Upper lobe of left lung (tissue), 6 donors: ENCODE results near the gene EXOC7. TPM values are rescaled to one million over a fixed set of nuclear protein-coding genes. Genes with fewer than 3 reads are reported as not detected.

ENCODE experiments used
- ATAC-seq, 2 donors: fragments of 200-7000 bp; cut with Tn5 transposase; one replicate each; pipeline ENCODE4 v1.9.1; 2022; ENCODE audit warnings: mild to moderate bottlenecking in 2 of 2, moderate library complexity in 2 of 2; ENCODE audit not compliant: low FRiP score in 2 of 2
- DNase-seq, 2 donors: peaks; one replicate each; pipeline ENCODE4 v3.0.0-alpha.2; 2019 to 2020
- H3K27ac ChIP-seq, 4 donors: fragments of 200-600 bp; sonication (generic); one replicate each; pipeline ENCODE4 v1.5.1; 2016 to 2019
- H3K27me3 ChIP-seq, 4 donors: fragments of 200-600 bp; sonication (generic); one replicate each; pipeline ENCODE4 v1.5.1; 2017 to 2019
- H3K36me3 ChIP-seq, 4 donors: fragments of 200-600 bp; sonication (generic); one replicate each; pipeline ENCODE4 v1.5.1; 2016 to 2019
- H3K4me1 ChIP-seq, 4 donors: fragments of 200-600 bp; sonication (generic); one replicate each; pipeline ENCODE4 v1.5.1; 2018 to 2019
- H3K4me3 ChIP-seq, 4 donors: fragments of 200-600 bp; sonication (generic); one replicate each; pipeline ENCODE4 v1.5.1; 2017 to 2019; ENCODE audit warnings: mild to moderate bottlenecking in 2 of 4, moderate library complexity in 1 of 4
- H3K9me3 ChIP-seq, 4 donors: fragments of 200-600 bp; sonication (generic); one replicate each; pipeline ENCODE4 v1.5.1; 2018 to 2019
- CTCF ChIP-seq, 6 experiments: fragments of 450-650 bp in 4 of 6; fragments of 200-600 bp in 2 of 6; sonication (generic) in 2 of 6; IDR thresholded peaks; one replicate each; pipeline ENCODE4 v1.5.1; 2016 to 2019; ENCODE audit warnings: antibody characterized with exemption in 6 of 6
- EP300 ChIP-seq, 4 donors: sonication (generic); formaldehyde crosslinking; IDR thresholded peaks; one replicate each; pipeline ENCODE4 v1.5.1; 2017; ENCODE audit warnings: antibody characterized with exemption in 4 of 4, control low read depth in 2 of 4
- POLR2A ChIP-seq, 4 donors: fragments of 450-650 bp; IDR thresholded peaks; one replicate each; pipeline ENCODE4 v1.5.1; 2016 to 2017; ENCODE audit warnings: antibody characterized with exemption in 4 of 4, mild to moderate bottlenecking in 2 of 4
- POLR2AphosphoS5 ChIP-seq, 2 donors: sonication (generic); formaldehyde crosslinking; IDR thresholded peaks; one replicate each; pipeline ENCODE4 v1.5.1; 2017; ENCODE audit warnings: antibody characterized with exemption in 2 of 2
- WGBS, 2 donors: methylation state at CpG; one replicate each; pipeline ENCODE4 v1.1.5; 2017 to 2018; 5-methylcytosine and 5-hydroxymethylcytosine counted together
- total RNA-seq, 6 donors: library from RNA; depleted of rRNA in 4 of 6; stranded (reverse); fragments of >200 nt in 4 of 6; gene quantifications; one replicate each; pipeline versions ENCODE4 v1.1.0 to v1.2.1, GENCODE V29; 2016 to 2021
- donor health status: DM: no; HTN: no; CAD: no; lungs with moderate emphysema.
- donor health status: DM: no; HTN: yes; CAD: no; lungs with severe emphysema.

The EXOC7 gene
- total RNA-seq, 6 donors from 2014 or later: 69.4 to 233 (median 103) TPM

- 77 to 84% methylated on average over 3 to 6 of the region's 8 CpGs for WGBS, 2 donors
- ATAC-seq: no peak
These were observed 32.2 kb upstream of the EXOC7 start for GRCh38 chr17:76135810-76136188.

GRCh38 chr17:76134911-76135809 is 31.6 kb upstream of the EXOC7 start:
- ATAC-seq (no peak), DNase-seq (no peak)
- no peak overlapping the region for H3K4me3 ChIP-seq
- H3K9me3 ChIP-seq: no peaks in the 10 kb centered on the region
- TF ChIP-seq POLR2AphosphoS5 (IDR thresholded peaks at IDR 0.05) (no peak), CTCF (IDR thresholded peaks at IDR 0.05) (no peak), POLR2A (IDR thresholded peaks at IDR 0.05) (no peak), EP300 (IDR thresholded peaks at IDR 0.05) (no peak)
- H3K4me1 ChIP-seq: peaks cover 4 to 47% (median 18%) of the 10 kb centered on the region in 4 donors
- no peak overlapping the region for H3K27ac ChIP-seq
- H3K27me3 ChIP-seq: peaks cover 3 to 15% (median 7%) of the 10 kb centered on the region in 4 donors
- WGBS, 2 donors: 51 to 62% methylated on average over 19 to 22 of the region's 22 CpGs
- H3K36me3 ChIP-seq: no peaks in the 10 kb centered on the region

More at GRCh38 chr17:76135810-76136188, 32.2 kb upstream of the EXOC7 start:
- Histone ChIP-seq H3K9me3 (no peaks in the 10 kb centered on the region), H3K27me3 (peaks cover 3 to 19% (median 10%) of the 10 kb centered on the region in 4 donors), H3K4me3 (no peak overlapping the region), H3K4me1 (peaks cover 10 to 53% (median 24%) of the 10 kb centered on the region in 4 donors), H3K36me3 (no peaks in the 10 kb centered on the region), H3K27ac (no peak overlapping the region)
- no peak for DNase-seq
- TF ChIP-seq POLR2AphosphoS5 (IDR thresholded peaks at IDR 0.05) (no peak), CTCF (IDR thresholded peaks at IDR 0.05) (no peak), EP300 (IDR thresholded peaks at IDR 0.05) (no peak), POLR2A (IDR thresholded peaks at IDR 0.05) (no peak)

- Histone ChIP-seq H3K36me3 (no peaks in the 10 kb centered on the region), H3K27me3 (no peaks in the 10 kb centered on the region), H3K9me3 (no peaks in the 10 kb centered on the region), H3K4me3 (peak overlapping the region in 3 of 4 donors; percentile 2 to 32 (median 24)), H3K4me1 (peaks cover 0 to 24% (median 5%) of the 10 kb centered on the region in 4 donors), H3K27ac (peak overlapping the region in 1 of 4 donors; percentile 15)
- DNase-seq (peak; percentile 83 to 84), ATAC-seq (peak; percentile 27 to 81)
- 47 to 75% methylated on average over 6 to 18 of the region's 21 CpGs for WGBS, 2 donors
- TF ChIP-seq POLR2A (IDR thresholded peaks at IDR 0.05) (peak in 1 of 4 donors; percentile 27), CTCF (IDR thresholded peaks at IDR 0.05) (peak in 1 of 6 experiments; percentile 25), EP300 (IDR thresholded peaks at IDR 0.05) (no peak), POLR2AphosphoS5 (IDR thresholded peaks at IDR 0.05) (peak in 1 of 2 donors; percentile 10)
These were observed 29.2 kb upstream of the EXOC7 start for GRCh38 chr17:76132574-76133338.

GRCh38 chr17:76131692-76132573 is 28.3 kb upstream of the EXOC7 start:
- 66 to 71% methylated on average over 10 to 21 of the region's 21 CpGs for WGBS, 2 donors
- TF ChIP-seq CTCF (IDR thresholded peaks at IDR 0.05): no peak
- TF ChIP-seq POLR2A (IDR thresholded peaks at IDR 0.05): no peak
- TF ChIP-seq EP300 (IDR thresholded peaks at IDR 0.05): no peak
- TF ChIP-seq POLR2AphosphoS5 (IDR thresholded peaks at IDR 0.05): no peak
- Histone ChIP-seq H3K4me3 (peak overlapping the region in 3 of 4 donors; percentile 2 to 32 (median 24)), H3K27me3 (no peaks in the 10 kb centered on the region), H3K36me3 (no peaks in the 10 kb centered on the region), H3K27ac (no peak overlapping the region), H3K9me3 (no peaks in the 10 kb centered on the region), H3K4me1 (peaks cover 0 to 19% (median 2%) of the 10 kb centered on the region in 4 donors)
- ATAC-seq (no peak), DNase-seq (no peak)
